HL-60/S4 (cell line): ENCODE measurements around the gene DENND1A.

Source experiments
- in situ Hi-C: fragments of 300-500 bp; cut with MboI; formaldehyde crosslinking; loops from 2 replicates; pipeline ENCODE4 v1.14.3; 2022; ENCODE audit warnings: low sequenced_read_pairs

Gene DENND1A

GRCh38 chr9:123422635-123423310 is 507.2 kb downstream of the DENND1A start:
- in situ Hi-C loops = no loop called here

GRCh38 chr9:123421801-123422455 is 508.0 kb downstream of the DENND1A start:
- in situ Hi-C loops = no loop called here

GRCh38 chr9:123421186-123421585 is 508.7 kb downstream of the DENND1A start:
- in situ Hi-C loops = no loop called here

GRCh38 chr9:123420592-123421111 is 509.3 kb downstream of the DENND1A start:
- in situ Hi-C loops = no loop called here

GRCh38 chr9:123419721-123420591 is 510.0 kb downstream of the DENND1A start:
- in situ Hi-C loops = no loop called here

GRCh38 chr9:123419091-123419490 is 510.8 kb downstream of the DENND1A start:
- in situ Hi-C loops = no loop called here

- in situ Hi-C loops = no loop called here
Measured at GRCh38 chr9:123418506-123418905, 511.4 kb downstream of the DENND1A start.

- in situ Hi-C loops = no loop called here
Measured at GRCh38 chr9:123418052-123418430, 511.9 kb downstream of the DENND1A start.

GRCh38 chr9:123417289-123418051 is 512.5 kb downstream of the DENND1A start:
- in situ Hi-C loops = no loop called here

GRCh38 chr9:123416176-123416575 is 513.8 kb downstream of the DENND1A start:
- in situ Hi-C loops = no loop called here

- in situ Hi-C loops = no loop called here
Measured at GRCh38 chr9:123414936-123415930, 514.7 kb downstream of the DENND1A start.

- in situ Hi-C loops = no loop called here
Measured at GRCh38 chr9:123414204-123414603, 515.7 kb downstream of the DENND1A start.

GRCh38 chr9:123412171-123412820 is 517.6 kb downstream of the DENND1A start:
- in situ Hi-C loops = no loop called here

GRCh38 chr9:123411636-123412035 is 518.3 kb downstream of the DENND1A start:
- in situ Hi-C loops = no loop called here

GRCh38 chr9:123411191-123411590 is 518.7 kb downstream of the DENND1A start:
- in situ Hi-C loops = no loop called here

- in situ Hi-C loops = no loop called here
Measured at GRCh38 chr9:123410281-123410910, 519.5 kb downstream of the DENND1A start.

- in situ Hi-C loops = no loop called here
Measured at GRCh38 chr9:123408313-123409262, 521.3 kb downstream of the DENND1A start.
